SK-N-SH (cell line): ENCODE measurements around the gene DLG2. TPM values are rescaled to one million over a fixed set of nuclear protein-coding genes. Genes with fewer than 3 reads are reported as not detected.

Experiments used
- CTCF ChIA-PET: fragments of 300-600, 350-600 bp; formaldehyde crosslinking; extraction: SDS; loops from one replicate; lab custom pipeline; 2021; lab: Yijun Ruan, JAX
- POLR2A ChIA-PET: fragments of 350-600 bp; sonication (Branson Sonifier 250); formaldehyde crosslinking; extraction: SDS; loops from one replicate; lab custom pipeline; 2020; ENCODE audit warnings: antibody characterized with exemption, inconsistent platforms; lab: Yijun Ruan, JAX
- DNase-seq: peaks from one replicate; pipeline ENCODE4 v3.0.0; 2012
- H2AFZ ChIP-seq: fragments of 200-600 bp; sonication (generic); 2 replicates; pipeline ENCODE4 v1.8.1; 2016; ENCODE audit warnings: antibody characterized with exemption, mild to moderate bottlenecking, low read depth
- H3F3A ChIP-seq: fragments of 200-600 bp; sonication (generic); replicated peaks from 2 replicates; pipeline ENCODE3; 2016; ENCODE audit warnings: antibody characterized with exemption, mild to moderate bottlenecking; ENCODE audit not compliant: insufficient read depth
- H3K27ac ChIP-seq, 2 experiments: fragments of 200-500 bp in 1 of 2; fragments of 200-600 bp in 1 of 2; sonication (Bioruptor generic) in 1 of 2; sonication (generic), shearing (Covaris generic) in 1 of 2; 2 replicates each; pipeline versions ENCODE4 v1.5.1 to v1.6.1; 2014 to 2016; ENCODE audit warnings: low read depth in 2 of 2, inconsistent platforms in 1 of 2, low read length in 1 of 2, mild to moderate bottlenecking in 1 of 2, mixed read lengths in 1 of 2
- H3K27me3 ChIP-seq: fragments of 200-600 bp; sonication (generic), shearing (Covaris generic); 2 replicates; pipeline ENCODE4 v1.6.1; 2016; ENCODE audit warnings: mixed run types; ENCODE audit not compliant: insufficient read depth
- H3K36me3 ChIP-seq, 2 experiments: fragments of 200-500 bp in 1 of 2; fragments of 200-600 bp in 1 of 2; sonication (Bioruptor generic) in 1 of 2; sonication (generic) in 1 of 2; replicated peaks in 1 of 2; 2 replicates each; pipeline versions ENCODE3 to v1.5.1; 2014 to 2016; ENCODE audit warnings: low read length in 1 of 2, mild to moderate bottlenecking in 1 of 2; ENCODE audit not compliant: insufficient read depth in 2 of 2, control insufficient read depth in 1 of 2
- H3K4me1 ChIP-seq, 2 experiments: fragments of 200-500 bp in 1 of 2; fragments of 200-600 bp in 1 of 2; sonication (Bioruptor generic) in 1 of 2; sonication (generic), shearing (Covaris generic) in 1 of 2; 2 replicates each; pipeline versions ENCODE4 v1.5.1 to v1.6.1; 2014 to 2016; ENCODE audit warnings: low read depth in 1 of 2, low read length in 1 of 2, mixed run types in 1 of 2; ENCODE audit not compliant: insufficient read depth in 2 of 2, control insufficient read depth in 1 of 2
- H3K4me2 ChIP-seq: fragments of 200-600 bp; sonication (generic), shearing (Covaris generic); 2 replicates; pipeline ENCODE4 v1.6.1; 2017; ENCODE audit warnings: mixed run types
- H3K4me3 ChIP-seq, 2 experiments: fragments of 200-500 bp in 1 of 2; fragments of 200-600 bp in 1 of 2; sonication (Bioruptor generic) in 1 of 2; sonication (generic), shearing (Covaris generic) in 1 of 2; 2 replicates each; pipeline versions ENCODE4 v1.5.1 to v1.8.1; 2014 to 2016; ENCODE audit warnings: low read depth in 2 of 2, inconsistent platforms in 1 of 2, low read length in 1 of 2, mild to moderate bottlenecking in 1 of 2, mixed read lengths in 1 of 2, moderate library complexity in 1 of 2
- H3K79me2 ChIP-seq: fragments of 200-600 bp; sonication (generic); 2 replicates; pipeline ENCODE4 v1.8.1; 2017; ENCODE audit warnings: mild to moderate bottlenecking; ENCODE audit not compliant: insufficient read depth
- H3K9ac ChIP-seq: fragments of 200-600 bp; sonication (generic); 2 replicates; pipeline ENCODE4 v1.6.1; 2017; ENCODE audit warnings: mixed run types
- H3K9me2 ChIP-seq: fragments of 200-600 bp; sonication (generic); 2 replicates; pipeline ENCODE4 v1.6.1; 2017; ENCODE audit warnings: mixed run types
- H3K9me3 ChIP-seq: fragments of 200-600 bp; sonication (generic); 2 replicates; pipeline ENCODE4 v1.6.1; 2017; ENCODE audit warnings: mixed run types, mild to moderate bottlenecking, moderate library complexity
- H4K20me1 ChIP-seq: fragments of 200-600 bp; sonication (generic); 2 replicates; pipeline ENCODE4 v1.6.1; 2017; ENCODE audit warnings: mild to moderate bottlenecking, mixed run types; ENCODE audit not compliant: insufficient read depth
- CTCF ChIP-seq: fragments of 200-600 bp; sonication (generic); IDR thresholded peaks from 2 replicates; pipeline ENCODE4 v1.6.1; 2017; ENCODE audit warnings: antibody characterized with exemption, mild to moderate bottlenecking, moderate library complexity
- ELF1 ChIP-seq: IDR thresholded peaks from 2 replicates; pipeline ENCODE4 v1.4.0; 2012
- FOSL2 ChIP-seq: IDR thresholded peaks from 2 replicates; pipeline ENCODE4 v1.4.0; 2012; ENCODE audit warnings: low read depth, mild to moderate bottlenecking, moderate library complexity, borderline replicate concordance
- FOXJ3 ChIP-seq: sonication (generic); formaldehyde crosslinking; IDR thresholded peaks from 2 replicates; pipeline ENCODE4 v1.5.1; 2020; ENCODE audit warnings: mild to moderate bottlenecking, missing genetic modification reagents
- FOXM1 ChIP-seq: IDR thresholded peaks from 2 replicates; pipeline ENCODE4 v1.4.0; 2012; ENCODE audit warnings: low read depth, mild to moderate bottlenecking
- GATA2 ChIP-seq: sonication (generic); formaldehyde crosslinking; IDR thresholded peaks from 2 replicates; pipeline ENCODE4 v1.5.0; 2020; ENCODE audit warnings: mild to moderate bottlenecking, missing genetic modification reagents
- MXI1 ChIP-seq: IDR thresholded peaks from 2 replicates; pipeline ENCODE4 v1.6.1; 2012; ENCODE audit warnings: mild to moderate bottlenecking, low read depth, low read length, improper control_type of control experiment
- NFIC ChIP-seq: IDR thresholded peaks from 2 replicates; pipeline ENCODE4 v1.4.0; 2012; ENCODE audit warnings: borderline replicate concordance
- NRF1 ChIP-seq: IDR thresholded peaks from 2 replicates; pipeline ENCODE4 v1.6.1; 2012; ENCODE audit warnings: low read depth, mild to moderate bottlenecking, low read length
- PBX3 ChIP-seq: IDR thresholded peaks from 2 replicates; pipeline ENCODE4; 2012
- POLR2AphosphoS5 ChIP-seq: IDR thresholded peaks from 2 replicates; pipeline ENCODE4 v1.6.1; 2012; ENCODE audit warnings: low read depth, low read length
- RAD21 ChIP-seq: IDR thresholded peaks from 2 replicates; pipeline ENCODE4 v1.6.1; 2012; ENCODE audit warnings: mild to moderate bottlenecking, low read length
- RCOR1 ChIP-seq: fragments of 150-350 bp; IDR thresholded peaks from 2 replicates; pipeline ENCODE4 v1.6.1; 2017; ENCODE audit warnings: antibody characterized with exemption, low read length
- RXRA ChIP-seq: IDR thresholded peaks from 2 replicates; pipeline ENCODE4 v1.4.0; 2012; ENCODE audit warnings: low read depth, mild to moderate bottlenecking, borderline replicate concordance
- SMC3 ChIP-seq: IDR thresholded peaks from 2 replicates; pipeline ENCODE4 v1.6.1; 2012; ENCODE audit warnings: low read depth, low read length, improper control_type of control experiment
- TAF1 ChIP-seq: IDR thresholded peaks from 2 replicates; pipeline ENCODE4 v1.6.1; 2012; ENCODE audit warnings: low read depth, mild to moderate bottlenecking, low read length, moderate library complexity, borderline replicate concordance
- TCF12 ChIP-seq: IDR thresholded peaks from 2 replicates; pipeline ENCODE4 v1.4.0; 2012
- USF1 ChIP-seq: IDR thresholded peaks from 2 replicates; pipeline ENCODE4 v1.4.0; 2012; ENCODE audit warnings: low read depth, borderline replicate concordance
- USF2 ChIP-seq: fragments of 150-350 bp; IDR thresholded peaks from 2 replicates; pipeline ENCODE4 v1.6.1; 2017; ENCODE audit warnings: antibody characterized with exemption, low read length, low read depth, borderline replicate concordance
- YY1 ChIP-seq: IDR thresholded peaks from 2 replicates; pipeline ENCODE4 v1.4.0; 2012; ENCODE audit warnings: low read depth, mild to moderate bottlenecking
- ZBTB33 ChIP-seq: IDR thresholded peaks from 2 replicates; pipeline ENCODE4 v1.4.0; 2012; ENCODE audit warnings: low read depth, borderline replicate concordance
- WGBS: methylation state at CpG from one replicate; pipeline ENCODE4 v1.1.6; 2017; ENCODE audit warnings: low lambda C conversion rate; 5-methylcytosine and 5-hydroxymethylcytosine counted together
- polyA plus RNA-seq, 3 experiments: library from polyadenylated mRNA; depleted of rRNA; stranded (reverse); fragments of >200 nt; gene quantifications; 2 replicates each; pipeline ENCODE4 v1.2.3, GENCODE V29; 2012

DLG2 gene
- polyA plus RNA-seq, 1 of the 3 experiments (the other 2 are of a cell fraction), result 0.21 TPM

GRCh38 chr11:84800755-84801346, 826.3 kb downstream of the DLG2 start:
- H3K4me2 ChIP-seq, result no peak overlapping the region
- H4K20me1 ChIP-seq, result no peaks in the 10 kb centered on the region
- no peak overlapping the region for H3K27ac ChIP-seq
- no peaks in the 10 kb centered on the region for H3K79me2 ChIP-seq
- DNase-seq, result peak; percentile 12
- no peaks in the 10 kb centered on the region for H3F3A ChIP-seq
- WGBS, result 22% methylated on average over 8 of the region's 8 CpGs
- H3K4me1 ChIP-seq, result no peaks in the 10 kb centered on the region
- POLR2A ChIA-PET, result no interaction called here
- no peak overlapping the region for H3K9ac ChIP-seq
- H3K36me3 ChIP-seq, result no peaks in the 10 kb centered on the region
- no peaks in the 10 kb centered on the region; the same call in 1 of the 2 replicates for H3K27me3 ChIP-seq
- CTCF ChIA-PET, result no interaction called here
- no peaks in the 10 kb centered on the region for H3K9me2 ChIP-seq
- TF ChIP-seq ZBTB33 (no peak), FOXJ3 (CRISPR knock-in tag) (no peak), SMC3 (peak; percentile 26; the same call in 1 of the 2 replicates), RAD21 (peak; percentile 55), CTCF (peak; percentile 72), USF1 (no peak)
- no peak overlapping the region for H2AFZ ChIP-seq
- H3K9me3 ChIP-seq, result peaks cover 4% of the 10 kb centered on the region; the same call in 1 of the 2 replicates
- H3K4me3 ChIP-seq, result no peak overlapping the region

GRCh38 chr11:84799112-84799511, 828.0 kb downstream of the DLG2 start:
- Histone ChIP-seq H3K9ac (no peak overlapping the region), H3F3A (no peaks in the 10 kb centered on the region), H3K27ac (no peak overlapping the region), H2AFZ (no peak overlapping the region), H3K79me2 (no peaks in the 10 kb centered on the region), H3K27me3 (no peaks in the 10 kb centered on the region; the same call in 1 of the 2 replicates), H4K20me1 (no peaks in the 10 kb centered on the region), H3K36me3 (no peaks in the 10 kb centered on the region), H3K4me2 (no peak overlapping the region), H3K4me1 (no peaks in the 10 kb centered on the region), H3K9me2 (no peaks in the 10 kb centered on the region), H3K9me3 (no peaks in the 10 kb centered on the region), H3K4me3 (no peak overlapping the region)
- POLR2A ChIA-PET, result no interaction called here
- no peak for DNase-seq
- CTCF ChIA-PET, result interaction anchor here (0.8 kb wide), 1 partner anchor 18 kb away, joined by 3 read pairs; no protein-coding TSS in a partner anchor
- 11% methylated on average over 3 of the region's 3 CpGs for WGBS
- TF ChIP-seq YY1 (no peak), MXI1 (no peak), RCOR1 (no peak), ELF1 (no peak), TCF12 (no peak), TAF1 (no peak), RAD21 (no peak), RXRA (no peak), SMC3 (no peak), NRF1 (no peak), FOXM1 (no peak), FOSL2 (no peak), GATA2 (no peak), USF2 (no peak), NFIC (no peak), POLR2AphosphoS5 (no peak), PBX3 (no peak)
